ENCODE results near the gene TTC27.
"Not testable (repeated sequence)": the region's sequence is repeated elsewhere in the genome, so short reads cannot be mapped to it uniquely, and the experiment has no call there.

TTC27 gene

GRCh38 chr2:32862269-32863055, 234.6 kb downstream of the TTC27 start:
- no peak for DNase-seq

- DNase-seq, result no peak
Observed at GRCh38 chr2:32863326-32863725, 235.5 kb downstream of the TTC27 start.

GRCh38 chr2:32863803-32864202, 236.0 kb downstream of the TTC27 start:
- DNase-seq, result no peak

GRCh38 chr2:32864334-32865111, 236.7 kb downstream of the TTC27 start:
- no peak for DNase-seq

GRCh38 chr2:32865399-32866068, 237.7 kb downstream of the TTC27 start:
- DNase-seq, result no peak

GRCh38 chr2:32866462-32866861, 238.6 kb downstream of the TTC27 start:
- DNase-seq, result not testable (repeated sequence)

Measured in SHP77 (cell line).